Measurements from ENCODE around the gene RFXANK. TPM values are rescaled to one million over a fixed set of nuclear protein-coding genes. Genes with fewer than 3 reads are reported as not detected.
"Not testable (repeated sequence)": the region's sequence is repeated elsewhere in the genome, so short reads cannot be mapped to it uniquely, and the experiment has no call there.

RFXANK gene
- total RNA-seq, 1 experiment from 2014 or later = 87.1 TPM

- DNase-seq (ENCODE audit: low read depth) = no peak
These were observed 13.7 kb downstream of the RFXANK start for GRCh38 chr19:19205416-19206410.

- DNase-seq (ENCODE audit: low read depth) = no peak
These were observed 14.9 kb downstream of the RFXANK start for GRCh38 chr19:19206938-19207337.

- DNase-seq (ENCODE audit: low read depth) = no peak
These were observed 15.8 kb downstream of the RFXANK start for GRCh38 chr19:19207637-19208572.

- peak; percentile 36 for DNase-seq (ENCODE audit: low read depth)
These were observed 17.3 kb downstream of the RFXANK start for GRCh38 chr19:19209372-19209771.

- no peak for DNase-seq (ENCODE audit: low read depth)
These were observed 19.7 kb downstream of the RFXANK start, which contains the start of gene NCAN for GRCh38 chr19:19211499-19212420. NCAN (plus strand) TSS chr19:19211958; CDS start chr19:19216954, 4,996 bp downstream.

GRCh38 chr19:19212916-19213315, 20.9 kb downstream of the RFXANK start:
- no peak for DNase-seq (ENCODE audit: low read depth)

- DNase-seq (ENCODE audit: low read depth) = no peak
These were observed 21.5 kb downstream of the RFXANK start for GRCh38 chr19:19213426-19214158.

- DNase-seq (ENCODE audit: low read depth) = no peak
These were observed 22.1 kb downstream of the RFXANK start for GRCh38 chr19:19214159-19214490.

- DNase-seq (ENCODE audit: low read depth) = peak; percentile 59
These were observed 22.8 kb downstream of the RFXANK start for GRCh38 chr19:19214892-19215291.

GRCh38 chr19:19215792-19216191, 23.7 kb downstream of the RFXANK start:
- no peak for DNase-seq (ENCODE audit: low read depth)

GRCh38 chr19:19217099-19217498, 25.0 kb downstream of the RFXANK start:
- DNase-seq (ENCODE audit: low read depth) = peak; percentile 44

- no peak for DNase-seq (ENCODE audit: low read depth)
These were observed 26.9 kb downstream of the RFXANK start for GRCh38 chr19:19218911-19219310.

GRCh38 chr19:19221000-19221399, 28.9 kb downstream of the RFXANK start:
- not testable (repeated sequence) for DNase-seq (ENCODE audit: low read depth)

GRCh38 chr19:19223060-19223459, 31.0 kb downstream of the RFXANK start:
- DNase-seq (ENCODE audit: low read depth) = no peak

- no peak for DNase-seq (ENCODE audit: low read depth)
These were observed 31.6 kb downstream of the RFXANK start for GRCh38 chr19:19223636-19224035.

GRCh38 chr19:19224150-19224851, 32.2 kb downstream of the RFXANK start:
- DNase-seq (ENCODE audit: low read depth) = no peak

GRCh38 chr19:19224852-19225494, 32.9 kb downstream of the RFXANK start:
- peak; percentile 30 for DNase-seq (ENCODE audit: low read depth)

GRCh38 chr19:19226204-19226603, 34.1 kb downstream of the RFXANK start:
- no peak for DNase-seq (ENCODE audit: low read depth)

- DNase-seq (ENCODE audit: low read depth) = no peak
These were observed 34.6 kb downstream of the RFXANK start for GRCh38 chr19:19226663-19227062.
